Measurements from ENCODE around the gene ORAI1. TPM values are rescaled to one million over a fixed set of nuclear protein-coding genes. Genes with fewer than 3 reads are reported as not detected.

ORAI1 gene
- total RNA-seq (2022) (33.9 and 34.2 TPM in 2 replicates), Bru-seq, nascent RNA (percentile 74 among the genes with signal in this experiment), BruChase-seq, experiment 1, labeled RNA remaining after a 2-hour chase (percentile 70 among the genes with signal in this experiment), BruChase-seq, experiment 2, labeled RNA remaining after a 6-hour chase (percentile 69 among the genes with signal in this experiment)
- long read RNA-seq, transcript ORAI1-203 (2 exons, 2,138 nt) = major isoform, 80 of 101 reads
- long read RNA-seq, partial matches to known transcripts = 0 of 101 reads
- long read RNA-seq, other reads (novel, unspliced or antisense) = 20 of 101 reads

GRCh38 chr12:121626087-121626852 lies at the start of gene ORAI1:
ORAI1 (plus strand) TSS chr12:121626530.
- Mint-ChIP-seq H3K4me3 (ENCODE audit: unreplicated experiment) (peak within 1 kb of the TSS; percentile 84), H3K36me3 (ENCODE audit: insufficient read depth, unreplicated experiment) (peaks cover 18% of the 10 kb centered on the region), H3K27ac (ENCODE audit: unreplicated experiment) (peak within 1 kb of the TSS; percentile 90), H3K4me1 (ENCODE audit: low read depth, unreplicated experiment) (peaks cover 7% of the 10 kb centered on the region), H3K27me3 (ENCODE audit: insufficient read depth, unreplicated experiment) (no peaks in the 10 kb centered on the region), H3K9me3 (ENCODE audit: unreplicated experiment) (no peaks in the 10 kb centered on the region)
- TF ChIP-seq CTCF (IDR thresholded peaks at IDR 0.05; ENCODE audit: insufficient read depth in 1 of 2, low read depth in 1 of 2, low read length in 1 of 2, severe bottlenecking in 1 of 2, unreplicated experiment in 1 of 2) = no peak
- H3K36me3 ChIP-seq (ENCODE audit: control insufficient read depth, insufficient read depth, low read length) = no peaks in the 10 kb centered on the region
- ChIA-PET POLR2A (interaction anchor here (0.6 to 2.2 kb wide), 8 partner anchors 10 to 273 kb away, joined by 3 to 12 read pairs (median 5); partner anchors contain the start of gene MORN3), CTCF (interaction anchor here (0.5 to 5.3 kb wide), 17 partner anchors 9 to 453 kb away, joined by 3 to 77 read pairs (median 4); partner anchors contain the start of gene MORN3)
- H3K4me1 ChIP-seq = peaks cover 21% of the 10 kb centered on the region
- H3K4me3 ChIP-seq (ENCODE audit: low read depth, low read length) = peak within 1 kb of the TSS; percentile 86
- DNase-seq = peak; percentile 95 to 99
- no TSS peak for BruUV-seq (replicated peaks)
- H3K9me3 ChIP-seq = no peaks in the 10 kb centered on the region
- intact Hi-C loops (cut with micrococcal nuclease; ENCODE audit: unreplicated experiment) = loop anchor here (1.0 to 2.0 kb wide), 3 partner anchors 43 to 126 kb away; partner anchors contain the start of gene MORN3
- H3K27me3 ChIP-seq (replicated peaks; ENCODE audit: control insufficient read depth, insufficient read depth, low read length) = no peaks in the 10 kb centered on the region

- CTCF ChIA-PET = interaction anchor here (0.7 to 2.5 kb wide), 5 partner anchors 22 to 93 kb away, joined by 3 to 19 read pairs (median 5); partner anchors contain the start of genes MORN3 and ORAI1
- H3K9me3 ChIP-seq = no peaks in the 10 kb centered on the region
- H3K4me1 Mint-ChIP-seq (ENCODE audit: low read depth, unreplicated experiment) = peaks cover 28% of the 10 kb centered on the region
- H3K4me3 ChIP-seq (ENCODE audit: low read depth, low read length) = no peak overlapping the region
- intact Hi-C loops (cut with micrococcal nuclease; ENCODE audit: unreplicated experiment) = no loop called here
- no peak for TF ChIP-seq CTCF (IDR thresholded peaks at IDR 0.05; ENCODE audit: insufficient read depth in 1 of 2, low read depth in 1 of 2, low read length in 1 of 2, severe bottlenecking in 1 of 2, unreplicated experiment in 1 of 2)
- DNase-seq = no peak
- H3K4me1 ChIP-seq = peaks cover 42% of the 10 kb centered on the region
- H3K4me3 Mint-ChIP-seq (ENCODE audit: unreplicated experiment) = peak overlapping the region; percentile 57
- no TSS peak for BruUV-seq (replicated peaks)
- peak overlapping the region; percentile 88 for H3K27ac Mint-ChIP-seq (ENCODE audit: unreplicated experiment)
- H3K36me3 Mint-ChIP-seq (ENCODE audit: insufficient read depth, unreplicated experiment) = peaks cover 48% of the 10 kb centered on the region
- peaks cover 3% of the 10 kb centered on the region; the same call in 1 of the 2 replicates for H3K36me3 ChIP-seq (ENCODE audit: control insufficient read depth, insufficient read depth, low read length)
- no peaks in the 10 kb centered on the region for H3K27me3 ChIP-seq (replicated peaks; ENCODE audit: control insufficient read depth, insufficient read depth, low read length)
- POLR2A ChIA-PET = interaction anchor here (0.6 kb wide), 1 partner anchor 85 kb away, joined by 11 read pairs; no protein-coding TSS in a partner anchor
- no peaks in the 10 kb centered on the region for H3K27me3 Mint-ChIP-seq (ENCODE audit: insufficient read depth, unreplicated experiment)
- H3K9me3 Mint-ChIP-seq (ENCODE audit: unreplicated experiment) = no peaks in the 10 kb centered on the region
Observed at GRCh38 chr12:121576851-121577391, 49.4 kb upstream of the ORAI1 start.
